Posterior vena cava (tissue), 2 donors: Measurements from ENCODE around the gene TBC1D22A. TPM values are rescaled to one million over a fixed set of nuclear protein-coding genes. Genes with fewer than 3 reads are reported as not detected.

Source experiments
- DNase-seq: peaks from one replicate; pipeline ENCODE4 v3.0.0-alpha.2; 2020; ENCODE audit warnings: low spot score
- intact Hi-C, 2 donors: fragments of 100-400 bp; cut with DNase I; formaldehyde crosslinking; loops; one replicate each; pipeline versions ENCODE4 v1.14.1 to v1.14.2; 2022 to 2023
- total RNA-seq, 2 donors: library from RNA; stranded (reverse); fragmentation: NEBNext Ultra II Directional; extraction: Animal tissue kit (Norgen Biotek cat#: 25700); gene quantifications; one replicate each; pipeline ENCODE4 v1.2.1, GENCODE V29; 2021
- donor health status: DM: yes; HTN: yes; CAD: no.
- donor health status: DM: yes; HTN: yes; CAD: no.

The TBC1D22A gene
- total RNA-seq, 2 donors from 2014 or later, result 19.3 to 21.7 TPM

GRCh38 chr22:46823248-46823647 lies 60.8 kb downstream of the TBC1D22A start:
- intact Hi-C loops, result no loop called here
- DNase-seq, result no peak

- DNase-seq, result peak; percentile 31
- intact Hi-C loops, result no loop called here
These were observed 61.2 kb downstream of the TBC1D22A start for GRCh38 chr22:46823654-46824053.

GRCh38 chr22:46824344-46824909 lies 62.0 kb downstream of the TBC1D22A start:
- intact Hi-C loops, result no loop called here
- DNase-seq, result peak; percentile 67

- peak; percentile 58 for DNase-seq
- intact Hi-C loops, result no loop called here
These were observed 62.6 kb downstream of the TBC1D22A start for GRCh38 chr22:46824980-46825544.

- intact Hi-C loops, result no loop called here
- DNase-seq, result peak; percentile 65
These were observed 64.1 kb downstream of the TBC1D22A start for GRCh38 chr22:46826438-46827135.

- DNase-seq, result peak; percentile 73
- intact Hi-C loops, result no loop called here
These were observed 64.8 kb downstream of the TBC1D22A start for GRCh38 chr22:46827136-46827780.

- intact Hi-C loops, result no loop called here
- DNase-seq, result no peak
These were observed 65.3 kb downstream of the TBC1D22A start for GRCh38 chr22:46827781-46828180.

- DNase-seq, result peak; percentile 46
- intact Hi-C loops, result no loop called here
These were observed 66.0 kb downstream of the TBC1D22A start for GRCh38 chr22:46828323-46828900.

- intact Hi-C loops, result no loop called here
- peak; percentile 62 for DNase-seq
These were observed 66.9 kb downstream of the TBC1D22A start for GRCh38 chr22:46829117-46829891.

- intact Hi-C loops, result no loop called here
- peak; percentile 90 for DNase-seq
These were observed 67.7 kb downstream of the TBC1D22A start for GRCh38 chr22:46829941-46830715.

GRCh38 chr22:46830841-46831240 lies 68.4 kb downstream of the TBC1D22A start:
- DNase-seq, result peak; percentile 56
- intact Hi-C loops, result no loop called here

- intact Hi-C loops, result no loop called here
- DNase-seq, result peak; percentile 71
These were observed 70.8 kb downstream of the TBC1D22A start for GRCh38 chr22:46833228-46833627.

- intact Hi-C loops, result no loop called here
- DNase-seq, result no peak
These were observed 71.7 kb downstream of the TBC1D22A start for GRCh38 chr22:46834021-46834737.

GRCh38 chr22:46835288-46835687 lies 72.8 kb downstream of the TBC1D22A start:
- DNase-seq, result no peak
- intact Hi-C loops, result no loop called here

GRCh38 chr22:46835693-46836092 lies 73.2 kb downstream of the TBC1D22A start:
- no peak for DNase-seq
- intact Hi-C loops, result no loop called here

- DNase-seq, result no peak
- intact Hi-C loops, result no loop called here
These were observed 79.1 kb downstream of the TBC1D22A start for GRCh38 chr22:46841522-46841921.

- no peak for DNase-seq
- intact Hi-C loops, result no loop called here
These were observed 80.2 kb downstream of the TBC1D22A start for GRCh38 chr22:46842606-46843005.

GRCh38 chr22:46843821-46844255 lies 81.4 kb downstream of the TBC1D22A start:
- peak; percentile 43 for DNase-seq
- intact Hi-C loops, result no loop called here
